GM18867 (cell line): ENCODE results near the gene ZNF18.
"Not testable (repeated sequence)": the region's sequence is repeated elsewhere in the genome, so short reads cannot be mapped to it uniquely, and the experiment has no call there.

Experiments
- ATAC-seq: cut with Tn5 transposase; IDR thresholded peaks from one replicate; pipeline ENCODE4 v1.9.1; 2021; ENCODE audit warnings: mild to moderate bottlenecking, moderate library complexity; ENCODE audit not compliant: unreplicated experiment

Gene ZNF18

DNA sequence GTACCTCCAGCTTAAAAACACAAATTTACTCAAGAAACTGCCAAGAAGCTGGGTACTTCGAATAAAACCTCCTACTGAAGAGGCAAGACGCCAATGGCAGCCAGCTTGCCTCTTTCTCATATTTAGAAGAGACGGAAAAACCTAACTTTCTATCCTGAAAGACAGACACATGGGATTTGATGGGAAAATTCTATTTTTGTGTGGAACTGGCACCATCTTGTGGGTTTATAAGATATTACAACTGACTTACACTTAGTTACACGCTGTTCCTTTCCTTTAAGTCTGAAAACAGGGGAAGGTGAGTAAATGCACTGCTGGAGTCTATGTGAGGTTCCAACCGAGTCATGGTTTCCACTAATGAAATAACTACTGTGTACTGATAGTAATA is 10.3 kb downstream of the ZNF18 start:
- ATAC-seq: no peak

DNA sequence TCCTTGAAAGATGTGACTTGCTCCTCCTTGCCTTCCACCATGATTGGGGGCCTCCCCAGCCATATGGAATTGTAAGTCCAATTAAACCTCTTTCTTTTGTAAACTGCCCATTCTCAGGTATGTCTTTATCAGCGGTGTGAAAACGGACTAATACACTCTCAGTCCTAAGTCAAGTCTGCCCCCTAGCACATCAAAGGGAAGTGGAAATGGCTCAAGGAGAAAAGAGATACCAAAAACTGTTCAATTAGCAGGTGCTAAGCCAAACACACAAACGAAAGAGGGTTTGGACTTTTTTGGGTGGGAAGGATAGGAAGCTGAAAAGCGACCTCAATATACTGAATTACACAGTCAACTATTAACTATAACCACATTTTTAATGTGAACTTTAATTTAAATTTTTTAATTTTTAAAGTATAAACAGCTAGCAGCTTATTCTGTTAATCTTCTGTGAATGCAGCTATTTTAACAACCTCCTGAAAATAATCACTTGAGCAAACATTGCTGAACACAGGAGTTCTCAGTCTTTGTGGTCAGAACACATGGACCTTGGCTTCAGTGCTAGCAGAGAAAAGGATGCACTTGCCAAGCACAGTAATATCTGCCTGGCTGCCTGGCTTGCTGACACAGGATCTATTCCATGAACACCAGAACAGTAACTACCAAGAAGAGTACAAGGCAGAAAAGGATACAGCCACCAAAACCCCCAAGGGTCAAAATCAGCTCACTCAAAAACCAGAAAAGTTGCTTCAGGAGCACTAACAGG is 10.9 kb downstream of the ZNF18 start:
- no peak for ATAC-seq

DNA sequence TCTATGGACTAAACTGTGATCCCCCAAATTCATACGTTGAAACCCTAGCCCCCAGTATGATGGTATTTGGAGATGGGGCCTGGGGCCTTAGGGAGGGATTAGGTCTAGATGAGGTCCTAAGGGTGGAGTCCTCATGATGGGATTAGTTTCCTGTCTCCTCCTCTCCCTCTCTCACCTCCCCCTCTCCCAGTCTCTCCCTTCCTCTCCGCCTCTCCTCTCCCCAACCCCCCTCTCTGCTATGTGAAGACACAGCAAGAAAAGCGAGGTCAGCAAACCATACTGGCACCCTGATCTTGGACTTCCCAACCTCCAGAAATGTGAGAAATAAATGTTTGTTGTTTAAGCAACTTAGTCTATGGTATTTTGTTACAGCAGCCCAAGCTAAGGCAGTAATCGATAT is 15.4 kb downstream of the ZNF18 start:
- no peak for ATAC-seq

DNA sequence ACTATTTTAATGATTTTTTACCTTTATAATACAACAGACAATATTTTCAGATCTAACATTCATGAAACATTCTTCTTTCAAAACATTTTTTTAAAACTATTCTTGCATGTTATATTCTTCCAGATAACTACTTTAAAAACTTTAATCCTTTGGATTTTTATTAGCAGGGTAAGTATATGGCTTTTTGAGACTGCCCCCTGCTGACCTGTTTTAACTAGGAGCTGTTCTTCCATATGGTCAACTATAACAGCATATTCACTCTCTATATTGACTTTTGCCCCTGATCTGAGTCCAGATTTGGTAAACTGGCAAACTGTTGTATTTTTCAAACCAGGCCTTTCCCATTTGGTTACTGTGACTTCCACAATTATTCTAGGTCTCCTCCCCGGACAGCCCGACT is 16.5 kb downstream of the ZNF18 start:
- ATAC-seq: no peak

DNA sequence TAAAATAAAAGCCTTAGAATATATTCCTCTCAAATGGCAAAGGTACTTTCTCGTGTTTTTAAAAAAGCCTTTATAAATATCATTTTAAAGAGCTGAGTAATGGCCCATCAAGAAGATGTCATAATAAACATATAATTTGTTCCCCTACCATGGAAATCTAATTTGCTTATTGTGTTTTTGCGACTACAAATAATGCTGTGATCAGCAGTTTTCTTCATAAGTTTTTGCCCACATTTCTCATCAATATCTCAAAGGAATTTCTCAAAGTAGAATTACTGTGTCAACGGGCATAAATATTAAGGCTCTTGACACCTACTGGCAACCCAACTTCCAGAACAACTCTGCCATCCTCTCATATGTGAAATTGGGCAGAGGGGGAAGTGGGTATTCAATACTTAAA is 17.5 kb downstream of the ZNF18 start:
- no peak for ATAC-seq

DNA sequence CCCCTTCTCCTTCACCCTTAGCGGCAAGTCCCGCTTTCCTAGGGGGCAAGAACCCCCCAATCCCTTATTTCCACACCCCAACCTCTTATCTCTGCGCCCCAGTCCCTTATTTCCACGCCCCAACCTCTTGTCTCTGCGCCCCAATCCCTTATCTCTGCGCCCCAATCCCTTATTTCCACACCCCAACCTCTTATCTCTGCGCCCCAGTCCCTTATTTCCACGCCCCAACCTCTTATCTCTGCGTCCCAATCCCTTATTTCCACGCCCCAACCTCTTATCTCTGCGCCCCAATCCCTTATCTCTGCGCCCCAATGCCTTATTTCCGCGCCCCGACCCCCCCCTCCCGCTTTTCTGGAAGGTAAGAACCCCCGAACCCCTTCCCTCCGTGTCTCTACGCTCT is 24.5 kb downstream of the ZNF18 start:
- not testable (repeated sequence) for ATAC-seq

DNA sequence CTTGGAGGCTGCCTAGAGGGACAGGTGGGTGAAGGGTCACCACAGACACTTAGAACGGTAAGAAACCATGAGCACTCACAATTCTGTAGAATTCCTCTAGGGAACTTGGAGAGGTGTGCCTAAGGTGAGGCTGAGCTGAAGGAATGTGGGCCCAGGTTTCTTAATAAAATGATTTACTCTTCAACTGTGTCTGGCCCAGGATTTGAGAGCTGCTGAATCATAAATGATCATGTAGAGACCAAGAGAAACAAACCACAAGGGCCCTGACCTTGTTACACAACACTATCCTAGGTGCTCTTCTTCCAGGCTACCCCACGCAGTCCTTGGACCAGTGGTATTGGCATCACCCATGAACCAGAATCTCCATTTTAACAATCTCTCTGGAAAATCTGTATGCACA is 27.7 kb downstream of the ZNF18 start:
- ATAC-seq: no peak

DNA sequence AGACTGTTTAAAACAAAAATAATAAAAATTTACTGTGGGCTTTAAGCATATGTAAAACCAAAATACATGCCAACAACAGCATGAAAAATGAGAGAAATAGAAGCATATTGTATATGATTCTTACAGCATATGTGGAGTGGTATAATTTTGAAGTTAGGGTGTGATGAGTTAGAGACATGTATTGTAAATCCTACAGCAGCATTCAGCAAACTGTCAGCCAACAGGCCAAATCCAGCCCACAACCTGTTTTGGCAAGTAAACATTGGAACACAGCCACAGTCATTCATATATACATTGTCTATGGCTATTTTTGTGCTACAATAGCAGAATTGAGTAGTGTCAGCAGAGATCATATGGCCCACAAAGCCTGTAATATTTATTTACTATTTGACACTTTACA is 42.3 kb downstream of the ZNF18 start:
- no peak for ATAC-seq

DNA sequence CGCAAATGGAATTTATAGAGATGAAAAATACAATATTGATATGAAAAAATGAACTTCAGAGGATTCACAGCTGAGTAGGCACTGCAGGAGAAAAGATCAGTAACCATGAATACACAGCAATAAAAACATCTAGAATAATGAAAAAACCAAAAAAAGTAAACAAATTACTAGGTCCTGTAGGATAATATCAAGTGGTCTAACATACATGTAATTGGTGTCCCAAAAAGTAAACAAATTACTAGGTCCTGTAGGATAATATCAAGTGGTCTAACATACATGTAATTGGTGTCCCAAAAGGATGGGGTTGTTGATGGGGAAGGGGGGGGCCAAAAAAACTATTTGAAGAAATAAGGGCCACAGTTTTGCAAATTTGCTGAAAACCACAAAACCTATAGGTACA is 43.4 kb downstream of the ZNF18 start:
- no peak for ATAC-seq

DNA sequence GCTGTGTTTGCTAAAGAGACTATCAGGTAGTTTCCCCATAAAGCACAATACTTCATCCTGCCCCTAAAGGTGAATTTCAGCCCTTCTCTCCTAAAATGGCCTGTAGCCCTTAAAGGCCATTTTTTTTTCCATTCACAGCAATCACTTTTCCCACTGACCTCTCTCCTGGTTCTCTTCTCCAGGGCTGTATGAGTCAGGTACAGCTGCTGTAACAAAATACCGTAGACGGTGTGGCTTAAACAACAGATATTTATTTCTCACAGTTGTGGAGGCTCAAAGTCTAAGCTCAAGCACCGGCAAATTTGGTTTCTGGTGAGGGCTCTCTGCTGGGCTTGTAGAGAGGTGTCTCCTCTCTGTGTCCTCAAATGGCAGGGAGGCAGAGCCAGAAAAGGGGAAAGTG is 44.7 kb downstream of the ZNF18 start:
- ATAC-seq: no peak

DNA sequence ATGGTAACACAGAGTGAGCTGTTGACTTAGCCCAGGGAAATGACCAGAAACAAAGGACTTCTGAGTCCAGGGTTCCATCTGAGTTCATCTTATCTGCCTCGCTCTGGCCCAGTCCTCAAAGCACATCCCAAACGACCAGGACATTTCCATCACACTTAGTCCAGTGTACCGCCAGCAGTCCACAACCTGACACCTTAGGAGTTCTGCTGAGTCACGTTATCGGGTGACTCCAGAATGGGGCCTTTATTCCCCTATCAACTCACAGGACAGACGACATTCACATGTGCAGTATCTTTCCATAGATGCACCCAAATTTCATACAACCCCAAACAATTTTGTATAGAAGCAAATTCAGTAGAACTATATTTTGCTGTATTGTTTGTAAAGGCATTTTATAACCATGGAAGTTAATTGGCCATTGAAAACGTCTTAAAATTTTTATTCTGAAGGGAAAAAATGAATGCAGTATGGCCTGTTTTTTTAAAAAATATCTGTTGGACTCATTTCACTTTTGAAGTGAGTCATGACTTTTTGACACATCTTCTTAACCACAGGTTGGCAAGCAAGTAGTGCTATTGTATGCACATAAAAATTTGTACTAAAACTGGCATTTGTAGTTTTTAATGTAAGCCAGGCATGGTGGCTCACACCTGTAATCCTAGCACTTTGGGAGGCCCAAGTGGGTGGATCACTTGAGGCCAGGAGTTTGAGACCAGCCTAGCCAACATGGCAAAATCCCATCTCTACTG is 46.3 kb downstream of the ZNF18 start:
- ATAC-seq: no peak

DNA sequence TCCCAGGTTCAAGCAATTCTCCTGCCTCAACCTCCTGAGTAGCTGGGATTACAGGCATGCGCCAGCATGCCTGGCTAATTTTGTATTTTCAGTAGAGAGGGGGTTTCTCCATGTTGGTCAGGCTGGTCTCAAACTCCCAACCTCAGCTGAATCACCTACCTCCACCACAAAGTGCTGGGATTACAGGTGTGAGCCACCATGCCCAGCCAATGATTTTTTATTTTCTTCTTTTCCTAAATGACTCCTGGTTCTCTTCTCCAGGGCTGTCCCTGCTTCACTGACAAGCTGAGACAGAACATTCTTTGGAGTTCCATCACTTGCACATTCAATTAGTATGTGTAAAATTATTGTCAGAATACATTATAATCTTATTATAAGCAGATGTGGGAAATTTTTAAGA is 47.7 kb downstream of the ZNF18 start:
- ATAC-seq: not testable (repeated sequence)

DNA sequence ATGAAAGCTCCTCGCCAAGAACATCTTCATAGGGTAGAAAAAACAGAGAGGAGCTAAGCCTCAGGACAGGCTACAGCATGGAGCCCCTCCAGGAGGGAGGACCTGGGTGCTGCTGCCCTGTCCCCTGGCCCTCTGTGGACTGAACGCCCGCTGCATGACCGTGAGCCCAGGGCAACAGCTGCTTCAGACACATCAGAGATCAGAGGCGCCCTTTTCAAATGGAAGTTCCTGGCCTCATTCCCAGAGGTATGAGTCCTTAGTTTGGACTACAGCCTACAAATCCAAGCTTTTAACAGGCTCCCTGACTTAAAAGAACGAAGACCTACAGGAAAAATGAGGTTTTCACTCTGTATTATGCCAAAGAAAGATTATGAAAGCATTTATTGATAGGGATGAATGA is 48.5 kb downstream of the ZNF18 start:
- no peak for ATAC-seq

DNA sequence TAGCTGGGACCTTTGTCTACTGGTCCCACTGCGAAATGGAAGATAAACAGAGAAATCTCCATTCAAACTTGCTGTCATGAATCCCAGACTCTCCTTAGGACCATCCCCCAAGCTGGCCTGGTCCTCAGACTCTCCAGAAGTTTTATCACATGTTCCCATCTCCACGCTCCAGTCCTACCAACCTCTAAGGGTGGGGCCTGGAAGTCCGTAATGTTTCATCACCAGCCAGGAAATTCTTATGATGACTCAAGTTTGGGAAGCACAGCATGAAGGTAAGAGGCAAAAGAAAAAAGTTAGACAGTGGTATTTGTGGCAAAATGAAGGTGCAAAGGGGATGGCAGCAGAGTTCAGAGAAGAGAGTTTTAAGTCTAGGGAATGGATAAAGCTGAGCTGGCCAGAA is 52.7 kb downstream of the ZNF18 start:
- ATAC-seq: no peak

DNA sequence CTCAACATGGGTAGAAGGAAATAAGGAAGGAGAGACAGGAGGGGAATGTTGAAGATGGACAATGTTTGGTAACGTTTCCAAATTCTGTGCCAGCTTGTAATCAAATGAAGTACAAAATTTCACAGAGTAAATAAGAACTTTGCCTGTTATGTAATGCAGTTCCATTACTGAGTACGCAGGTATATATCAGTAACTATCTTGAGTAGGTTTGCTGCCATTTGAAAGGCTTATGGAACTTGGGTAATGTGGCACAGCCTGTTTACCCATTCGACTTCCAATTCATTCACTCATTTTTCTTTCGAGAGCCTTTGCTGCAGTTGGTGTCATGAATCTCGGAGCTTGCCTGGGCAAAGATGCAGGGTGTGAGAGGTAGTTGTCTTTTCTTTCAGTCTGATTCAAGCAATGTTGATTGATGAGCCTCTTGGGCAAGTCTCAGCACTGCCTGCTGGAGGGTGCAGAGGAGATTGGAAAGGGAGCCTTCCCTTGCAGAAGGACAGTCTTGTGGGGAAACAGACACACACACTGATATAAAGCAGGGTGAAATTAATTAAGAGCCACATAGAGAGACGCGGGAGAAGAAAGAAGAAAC is 53.4 kb downstream of the ZNF18 start:
- ATAC-seq: no peak

DNA sequence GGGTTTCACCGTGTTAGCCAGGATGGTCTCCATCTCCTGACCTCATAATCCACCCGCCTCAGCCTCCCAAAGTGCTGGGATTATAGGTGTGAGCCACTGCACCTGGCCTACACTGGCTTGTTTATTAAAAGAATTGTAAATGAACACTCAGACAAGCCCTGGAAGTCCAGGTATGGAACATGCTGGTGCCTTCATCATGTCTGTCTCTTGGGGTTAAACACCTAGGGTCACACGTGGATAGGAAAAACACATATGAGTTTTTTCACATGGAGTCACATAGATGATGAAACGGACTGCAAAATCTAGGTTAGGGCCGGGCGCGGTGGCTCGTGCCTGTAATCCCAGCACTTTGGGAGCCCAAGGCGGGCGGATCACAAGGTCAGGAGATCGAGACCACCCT is 54.2 kb downstream of the ZNF18 start:
- ATAC-seq: not testable (repeated sequence)

DNA sequence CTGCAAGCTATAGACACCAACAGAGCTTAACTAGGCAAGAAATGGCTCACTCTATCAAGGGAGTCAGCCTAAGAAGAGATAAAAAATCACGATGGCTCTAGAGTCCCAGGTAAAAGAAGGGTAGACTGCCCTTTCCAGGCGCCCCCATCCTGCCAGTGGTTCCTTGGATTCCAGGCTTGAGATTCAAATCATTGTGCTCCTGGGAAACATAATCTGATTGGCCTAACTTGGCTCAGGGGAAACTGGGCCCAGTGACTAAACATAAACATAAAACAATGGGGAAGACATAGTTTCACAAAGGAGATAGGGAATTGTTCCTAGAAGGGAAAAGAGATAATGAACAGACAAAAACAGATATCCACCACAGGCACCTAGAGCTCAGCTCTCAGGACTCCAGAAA is 56.4 kb downstream of the ZNF18 start:
- ATAC-seq: no peak

DNA sequence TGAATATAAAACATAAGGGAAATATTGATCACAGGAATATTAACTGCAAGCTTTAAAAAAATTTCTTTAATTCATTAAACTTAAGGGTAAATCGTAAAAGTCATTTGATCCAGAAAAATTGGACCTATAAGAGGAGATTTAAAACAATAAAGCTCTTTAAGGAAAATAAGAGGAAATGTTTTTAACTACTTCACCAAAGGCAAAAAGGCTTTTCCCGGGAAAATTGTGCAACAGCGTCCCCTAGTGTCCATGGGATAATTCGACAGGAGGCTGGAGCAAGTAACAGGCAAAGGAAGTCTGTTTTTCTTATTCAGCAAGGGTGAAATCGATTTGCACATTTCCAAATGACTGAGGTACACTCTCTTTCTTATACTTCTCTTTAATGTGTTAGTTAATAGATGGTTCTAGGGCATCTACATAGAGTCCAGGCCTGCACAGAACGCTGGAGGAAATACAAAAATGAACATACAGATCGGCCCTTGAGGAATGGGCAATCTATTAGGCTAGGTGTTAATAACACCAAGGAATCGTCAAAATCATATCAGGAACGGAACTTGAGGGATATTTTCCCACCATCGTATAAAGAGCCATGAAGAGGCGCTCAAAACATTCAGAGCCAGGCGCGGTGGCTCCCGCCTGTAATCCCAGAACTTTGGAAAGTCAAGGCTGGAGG is 61.4 kb downstream of the ZNF18 start:
- no peak for ATAC-seq

DNA sequence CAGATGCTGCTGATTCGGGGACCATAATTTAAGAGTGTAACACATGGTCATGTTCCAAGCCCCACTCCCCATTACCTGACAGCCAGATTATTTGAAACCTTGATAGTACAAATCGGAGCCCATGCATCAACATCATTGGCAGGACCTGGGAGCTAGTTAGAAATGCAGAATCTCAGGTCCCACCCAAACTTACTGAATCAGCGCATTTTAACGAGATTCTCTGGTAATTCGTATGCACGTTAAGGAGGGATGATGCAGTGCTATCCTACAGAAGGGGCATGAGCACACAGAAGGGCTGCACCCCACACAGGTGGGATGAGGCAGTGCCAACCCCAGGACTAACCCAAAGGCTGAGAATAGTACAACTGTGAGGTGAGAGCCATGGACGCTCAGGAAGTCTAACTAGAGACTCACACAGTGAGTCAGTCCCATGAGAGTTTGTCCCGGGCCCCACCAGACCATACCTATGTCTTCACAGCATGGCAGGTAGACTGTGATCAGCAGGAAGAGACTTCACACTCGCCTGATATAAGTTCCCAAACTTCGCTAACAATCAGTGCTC is 64.9 kb downstream of the ZNF18 start:
- ATAC-seq: no peak

DNA sequence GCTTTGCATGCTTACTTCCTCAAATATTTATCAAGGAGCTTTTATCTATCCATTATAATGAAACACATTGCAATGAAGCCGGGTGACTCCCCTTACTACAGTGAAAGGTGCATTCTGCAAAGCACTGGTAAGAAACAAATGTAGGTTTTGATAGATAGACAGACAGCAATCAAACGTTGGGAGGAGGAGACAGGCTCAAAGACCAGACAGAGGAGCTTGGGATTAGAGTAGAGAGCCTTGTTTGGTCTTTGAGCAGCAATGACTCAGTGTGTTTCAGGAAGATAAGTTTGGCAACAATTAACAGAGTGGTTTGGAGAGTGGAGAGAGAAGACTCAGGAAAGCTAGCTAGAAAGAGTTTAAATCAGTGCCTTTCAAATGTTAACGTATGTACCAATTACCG is 68.8 kb downstream of the ZNF18 start:
- no peak for ATAC-seq
